Measurements from ENCODE around the gene PRTG.
A peak's percentile ranks its signal among the peaks of the same experiment; 100 is the strongest.

PRTG gene

DNA sequence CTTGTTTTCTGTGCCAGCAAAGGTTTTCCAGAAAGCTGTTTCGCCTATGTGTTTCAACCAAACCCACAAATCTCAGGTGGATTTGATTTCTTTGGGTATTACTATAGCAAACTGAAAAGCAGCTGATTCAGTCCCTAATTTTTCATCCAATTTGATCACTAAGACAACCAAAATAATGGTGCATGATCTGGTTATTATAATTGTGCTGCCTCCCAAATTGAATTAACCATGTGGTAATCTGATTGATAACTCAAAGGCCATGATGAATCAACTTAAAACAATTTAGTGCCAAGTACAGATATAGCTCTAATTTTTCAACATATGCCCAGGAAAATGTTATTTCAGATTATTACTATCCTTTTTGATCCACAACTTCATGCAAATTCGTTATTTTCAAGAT is 30.6 kb downstream of the PRTG start:
- TF ChIP-seq, protein P1, sequence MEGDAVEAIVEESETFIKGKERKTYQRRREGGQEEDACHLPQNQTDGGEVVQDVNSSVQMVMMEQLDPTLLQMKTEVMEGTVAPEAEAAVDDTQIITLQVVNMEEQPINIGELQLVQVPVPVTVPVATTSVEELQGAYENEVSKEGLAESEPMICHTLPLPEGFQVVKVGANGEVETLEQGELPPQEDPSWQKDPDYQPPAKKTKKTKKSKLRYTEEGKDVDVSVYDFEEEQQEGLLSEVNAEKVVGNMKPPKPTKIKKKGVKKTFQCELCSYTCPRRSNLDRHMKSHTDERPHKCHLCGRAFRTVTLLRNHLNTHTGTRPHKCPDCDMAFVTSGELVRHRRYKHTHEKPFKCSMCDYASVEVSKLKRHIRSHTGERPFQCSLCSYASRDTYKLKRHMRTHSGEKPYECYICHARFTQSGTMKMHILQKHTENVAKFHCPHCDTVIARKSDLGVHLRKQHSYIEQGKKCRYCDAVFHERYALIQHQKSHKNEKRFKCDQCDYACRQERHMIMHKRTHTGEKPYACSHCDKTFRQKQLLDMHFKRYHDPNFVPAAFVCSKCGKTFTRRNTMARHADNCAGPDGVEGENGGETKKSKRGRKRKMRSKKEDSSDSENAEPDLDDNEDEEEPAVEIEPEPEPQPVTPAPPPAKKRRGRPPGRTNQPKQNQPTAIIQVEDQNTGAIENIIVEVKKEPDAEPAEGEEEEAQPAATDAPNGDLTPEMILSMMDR (IDR thresholded peaks at IDR 0.05; ENCODE audit: insufficient read depth, low read depth, low read length, missing control alignments): no peak
- H3K4me3 ChIP-seq (ENCODE audit: low read depth, low read length): no peak overlapping the region
- no peak for DNase-seq (ENCODE audit: low read depth)

DNA sequence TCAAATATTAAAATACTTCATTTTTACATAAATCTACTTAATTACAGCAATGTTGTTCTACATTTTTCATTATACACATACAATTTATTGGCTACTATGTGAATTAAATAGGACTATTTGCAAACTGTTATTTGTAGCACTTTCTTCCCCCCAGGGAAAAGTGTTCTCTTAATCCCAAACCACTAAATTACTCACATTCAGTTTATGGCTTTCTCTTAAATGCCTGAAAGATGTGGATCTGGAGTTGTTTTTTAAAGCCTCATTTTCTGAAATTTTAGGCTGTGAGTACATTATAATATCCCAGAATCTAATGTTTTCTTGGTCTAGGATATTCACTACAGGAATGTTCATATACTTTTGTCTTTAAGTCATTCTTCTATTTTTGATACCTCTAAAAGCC is 32.7 kb downstream of the PRTG start:
- no peak for DNase-seq (ENCODE audit: low read depth)
- TF ChIP-seq, protein P1 (IDR thresholded peaks at IDR 0.05; ENCODE audit: insufficient read depth, low read depth, low read length, missing control alignments): no peak
- H3K4me3 ChIP-seq (ENCODE audit: low read depth, low read length): no peak overlapping the region

DNA sequence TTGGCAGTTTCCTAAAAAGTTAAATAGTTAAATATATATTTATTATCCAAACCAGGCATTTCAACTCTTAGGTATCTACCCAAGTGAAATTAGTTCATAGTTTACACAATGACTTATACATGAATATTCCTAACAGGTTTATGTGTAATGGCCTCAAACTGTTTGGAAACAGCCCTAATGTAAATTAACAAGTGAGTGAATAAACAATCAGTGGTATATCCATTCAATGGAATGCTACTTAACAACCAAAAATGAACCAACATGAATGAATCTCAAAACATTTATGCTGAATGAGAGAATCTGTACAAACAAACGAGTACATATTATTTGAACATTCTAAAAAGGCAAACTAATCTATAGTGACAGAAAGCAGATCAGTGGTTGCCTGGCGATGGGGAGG is 33.5 kb downstream of the PRTG start:
- no peak for DNase-seq (ENCODE audit: low read depth)

DNA sequence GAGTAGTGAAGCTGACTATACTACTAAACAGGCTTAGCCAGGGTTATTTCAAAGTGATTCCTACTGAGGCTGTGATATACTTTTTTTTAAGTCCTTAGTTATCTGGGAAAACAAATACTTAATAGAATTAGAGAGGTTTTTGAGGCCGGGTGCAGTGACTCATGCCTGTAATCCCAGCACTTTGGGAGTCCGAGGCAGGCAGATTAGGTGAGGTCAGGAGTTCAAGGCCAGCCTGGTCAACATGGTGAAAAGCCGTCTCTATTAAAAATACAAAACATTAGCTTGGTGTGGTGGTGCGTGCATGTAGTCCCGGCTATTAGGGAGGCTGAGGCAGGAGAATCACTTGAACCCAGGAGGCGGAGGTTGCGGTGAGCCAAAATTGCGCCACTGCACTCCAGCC is 34.2 kb downstream of the PRTG start:
- no peak for DNase-seq (ENCODE audit: low read depth)
- no peak overlapping the region for H3K4me3 ChIP-seq (ENCODE audit: low read depth, low read length)
- TF ChIP-seq, protein P1 (IDR thresholded peaks at IDR 0.05; ENCODE audit: insufficient read depth, low read depth, low read length, missing control alignments): no peak

More for the DNA sequence above, 33.5 kb downstream of the PRTG start:
- TF ChIP-seq, protein P1 (IDR thresholded peaks at IDR 0.05; ENCODE audit: insufficient read depth, low read depth, low read length, missing control alignments): no peak
- H3K4me3 ChIP-seq (ENCODE audit: low read depth, low read length): no peak overlapping the region

DNA sequence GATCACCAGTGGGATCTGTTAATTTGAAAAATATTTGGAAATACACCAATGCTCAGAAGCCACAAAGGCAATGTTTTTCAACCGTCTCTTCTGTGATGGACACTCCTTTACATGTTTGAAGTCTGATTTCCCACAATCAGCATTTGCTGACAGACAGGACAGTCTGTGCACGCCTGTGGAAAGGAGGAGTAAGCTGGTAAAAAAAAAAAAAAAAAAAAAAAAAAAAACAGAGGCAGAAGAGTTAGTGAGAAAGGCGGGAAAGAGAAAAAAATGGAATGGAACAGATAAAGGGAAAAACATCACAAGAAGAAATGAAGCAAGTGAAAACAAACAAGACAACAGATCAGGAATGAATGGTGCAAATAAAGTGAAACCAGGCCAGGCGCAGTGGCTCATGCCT is 35.0 kb downstream of the PRTG start:
- no peak overlapping the region for H3K4me3 ChIP-seq (ENCODE audit: low read depth, low read length)
- DNase-seq (ENCODE audit: low read depth): no peak
- TF ChIP-seq, protein P1 (IDR thresholded peaks at IDR 0.05; ENCODE audit: insufficient read depth, low read depth, low read length, missing control alignments): no peak

DNA sequence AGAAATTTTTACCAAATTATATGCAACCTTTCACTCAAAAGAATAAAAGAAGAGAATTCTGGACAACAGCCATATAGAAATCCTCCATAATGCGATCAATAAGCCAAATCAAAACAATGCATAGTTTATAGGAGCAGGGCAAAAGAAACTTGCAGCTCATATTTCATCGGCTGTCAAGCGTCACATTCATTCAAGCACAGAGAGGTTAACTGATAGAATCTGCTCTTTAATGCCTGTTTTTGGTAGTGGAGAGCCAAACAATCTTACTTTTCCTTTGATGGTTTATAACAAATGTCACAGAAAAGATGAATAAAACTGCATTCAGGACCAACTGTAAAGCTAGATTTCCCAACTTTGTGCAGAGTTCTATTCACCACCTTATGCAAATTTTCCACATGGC is 35.4 kb downstream of the PRTG start:
- no peak overlapping the region for H3K4me3 ChIP-seq (ENCODE audit: low read depth, low read length)
- TF ChIP-seq, protein P1 (IDR thresholded peaks at IDR 0.05; ENCODE audit: insufficient read depth, low read depth, low read length, missing control alignments): no peak
- no peak for DNase-seq (ENCODE audit: low read depth)

DNA sequence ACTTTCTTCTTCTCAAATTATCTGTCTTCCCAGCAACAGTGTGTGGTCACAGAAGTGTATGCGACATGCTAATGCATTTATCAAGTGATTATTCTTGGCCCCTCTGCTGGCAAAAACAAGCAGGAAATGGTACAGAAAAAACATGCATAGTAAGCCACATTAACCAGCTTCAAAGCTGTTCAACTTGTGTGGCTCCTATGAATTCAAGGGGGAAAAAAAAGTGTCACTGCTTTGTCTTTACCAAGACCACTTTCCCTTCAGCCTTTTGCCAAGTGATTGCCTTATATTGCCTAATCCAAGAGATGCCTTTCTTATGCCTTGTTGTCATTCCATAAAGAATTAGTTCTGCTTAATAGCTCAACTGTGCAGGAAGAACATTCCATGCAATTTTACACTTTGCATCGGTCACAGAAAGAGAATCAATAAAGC is 39.1 kb downstream of the PRTG start:
- H3K4me3 ChIP-seq (ENCODE audit: low read depth, low read length): no peak overlapping the region
- DNase-seq (ENCODE audit: low read depth): peak; percentile 22
- TF ChIP-seq, protein P1 (IDR thresholded peaks at IDR 0.05; ENCODE audit: insufficient read depth, low read depth, low read length, missing control alignments): no peak
